GM12875 (cell line): Measurements from ENCODE around the gene RPS6KA5.

Experiments
- H3K4me3 ChIP-seq: one replicate; pipeline ENCODE4 v1.5.1; 2011; ENCODE audit warnings: low read depth, low read length, control low read depth
- TF ChIP-seq, protein P1 (sequence below): IDR thresholded peaks from 2 replicates; pipeline ENCODE4 v1.5.1; 2011; ENCODE audit warnings: low read depth, mild to moderate bottlenecking, control low read depth, inconsistent platforms, low read length, moderate library complexity, borderline replicate concordance; ENCODE audit not compliant: insufficient read depth

Gene RPS6KA5

DNA sequence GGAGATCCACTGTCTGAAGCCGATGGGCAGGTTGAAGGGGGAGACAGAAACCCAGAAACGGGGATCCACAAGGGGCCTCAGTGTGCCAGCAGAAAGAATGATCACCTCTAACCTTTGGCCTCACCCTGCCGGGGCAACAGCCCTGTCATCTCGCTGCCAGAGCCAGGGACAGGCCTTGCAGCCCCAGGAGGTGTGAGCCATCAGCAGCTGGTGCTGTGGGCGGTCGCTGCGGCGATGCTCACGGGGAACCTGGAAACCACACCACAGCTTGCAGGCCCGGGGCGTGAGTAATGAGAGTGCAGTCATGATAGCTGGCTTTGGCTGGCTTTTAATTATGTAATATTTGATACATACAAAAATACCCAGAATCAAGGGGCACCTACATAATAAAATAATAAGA is 239.5 kb downstream of the RPS6KA5 start:
- H3K4me3 ChIP-seq, result no peak overlapping the region
- TF ChIP-seq, protein P1, sequence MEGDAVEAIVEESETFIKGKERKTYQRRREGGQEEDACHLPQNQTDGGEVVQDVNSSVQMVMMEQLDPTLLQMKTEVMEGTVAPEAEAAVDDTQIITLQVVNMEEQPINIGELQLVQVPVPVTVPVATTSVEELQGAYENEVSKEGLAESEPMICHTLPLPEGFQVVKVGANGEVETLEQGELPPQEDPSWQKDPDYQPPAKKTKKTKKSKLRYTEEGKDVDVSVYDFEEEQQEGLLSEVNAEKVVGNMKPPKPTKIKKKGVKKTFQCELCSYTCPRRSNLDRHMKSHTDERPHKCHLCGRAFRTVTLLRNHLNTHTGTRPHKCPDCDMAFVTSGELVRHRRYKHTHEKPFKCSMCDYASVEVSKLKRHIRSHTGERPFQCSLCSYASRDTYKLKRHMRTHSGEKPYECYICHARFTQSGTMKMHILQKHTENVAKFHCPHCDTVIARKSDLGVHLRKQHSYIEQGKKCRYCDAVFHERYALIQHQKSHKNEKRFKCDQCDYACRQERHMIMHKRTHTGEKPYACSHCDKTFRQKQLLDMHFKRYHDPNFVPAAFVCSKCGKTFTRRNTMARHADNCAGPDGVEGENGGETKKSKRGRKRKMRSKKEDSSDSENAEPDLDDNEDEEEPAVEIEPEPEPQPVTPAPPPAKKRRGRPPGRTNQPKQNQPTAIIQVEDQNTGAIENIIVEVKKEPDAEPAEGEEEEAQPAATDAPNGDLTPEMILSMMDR, result no peak

DNA sequence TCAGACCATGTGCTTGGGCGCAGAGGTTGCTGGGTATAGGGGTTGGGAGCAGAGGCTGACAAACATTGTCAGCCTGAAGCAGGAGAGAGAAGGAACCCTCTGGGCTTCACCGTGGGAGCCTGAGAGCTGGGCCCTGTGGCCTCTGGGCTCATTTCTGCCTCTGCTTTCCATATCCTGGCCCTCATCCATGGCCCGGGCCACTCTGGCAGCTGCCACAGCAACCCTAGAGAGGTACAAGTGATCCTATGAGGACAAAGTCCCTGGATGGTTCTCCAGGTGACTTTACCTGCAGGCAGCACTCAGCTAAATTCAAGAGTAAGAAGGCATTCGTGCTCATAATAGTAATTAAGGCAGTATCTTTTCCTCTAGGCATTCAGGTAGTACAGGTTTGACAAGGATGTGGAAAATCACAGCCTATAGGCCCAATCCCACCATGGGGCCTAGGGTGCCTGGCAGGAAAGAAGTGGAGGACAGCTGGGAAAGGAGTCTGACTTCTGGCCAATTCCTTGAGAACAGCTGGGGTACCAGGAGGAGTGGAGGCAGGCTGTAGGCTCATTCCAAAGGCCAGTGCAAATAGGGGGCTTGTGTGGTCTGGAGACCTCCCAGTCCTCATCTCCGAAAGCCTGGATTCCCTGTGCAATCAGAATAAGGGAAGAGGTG is 240.6 kb downstream of the RPS6KA5 start:
- no peak overlapping the region for H3K4me3 ChIP-seq
- TF ChIP-seq, protein P1, result no peak

DNA sequence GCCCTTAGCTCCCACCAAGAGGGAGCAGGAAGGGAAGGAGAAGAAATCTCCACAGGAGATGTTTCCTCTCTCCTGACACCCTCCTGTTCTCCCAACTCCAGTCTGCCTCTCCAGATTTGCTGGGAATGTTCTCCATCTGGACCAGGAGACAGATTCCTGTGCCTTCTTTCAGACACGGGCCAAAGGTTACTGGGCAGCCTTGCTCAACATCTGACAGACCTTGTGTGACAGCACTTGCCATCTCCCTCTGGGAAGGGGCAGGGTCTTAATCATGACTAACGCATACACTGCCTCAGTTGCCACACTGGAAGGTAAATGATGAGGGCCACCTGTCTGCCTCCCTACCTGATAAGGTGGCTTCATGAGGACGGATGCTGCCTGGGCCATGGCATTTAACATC is 241.7 kb downstream of the RPS6KA5 start:
- TF ChIP-seq, protein P1, result no peak
- no peak overlapping the region for H3K4me3 ChIP-seq

DNA sequence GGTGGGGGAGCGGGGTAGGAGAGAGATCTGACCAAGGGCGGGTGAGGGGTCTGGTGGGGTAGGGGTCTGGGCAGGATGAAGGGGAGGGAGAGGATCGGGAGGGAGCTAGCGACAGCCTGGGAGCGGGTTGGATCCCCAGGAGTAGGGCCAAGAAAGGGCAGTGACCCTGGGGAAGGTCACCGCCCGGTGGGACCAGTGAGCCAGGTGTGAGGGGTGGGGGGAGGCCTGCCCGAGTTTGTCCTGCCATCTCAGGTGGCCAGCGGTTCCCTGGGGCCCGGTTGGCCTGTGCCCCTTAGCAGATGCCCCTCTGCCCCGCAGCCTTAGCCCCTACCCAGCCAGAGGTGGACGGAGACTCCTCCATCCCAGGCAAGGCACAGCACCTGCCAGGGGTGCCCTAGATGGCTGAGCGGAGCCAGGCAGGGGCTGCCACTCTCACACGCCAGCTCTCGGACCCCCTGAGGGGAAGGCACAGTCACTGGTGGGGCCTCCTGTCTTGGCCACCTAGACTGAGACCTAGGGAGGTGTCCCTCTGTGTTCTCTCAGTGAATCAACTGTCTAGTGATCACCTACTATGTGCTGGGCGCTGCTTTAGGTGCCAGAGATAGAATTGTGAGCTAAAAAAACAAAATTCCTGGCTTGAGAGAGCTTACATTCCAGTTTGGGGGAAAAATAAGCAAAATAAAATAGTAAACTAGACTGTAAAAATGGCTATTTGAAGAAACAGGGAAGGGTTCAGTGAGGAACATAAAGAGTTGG is 243.6 kb downstream of the RPS6KA5 start:
- no peak overlapping the region for H3K4me3 ChIP-seq
- TF ChIP-seq, protein P1, result no peak

DNA sequence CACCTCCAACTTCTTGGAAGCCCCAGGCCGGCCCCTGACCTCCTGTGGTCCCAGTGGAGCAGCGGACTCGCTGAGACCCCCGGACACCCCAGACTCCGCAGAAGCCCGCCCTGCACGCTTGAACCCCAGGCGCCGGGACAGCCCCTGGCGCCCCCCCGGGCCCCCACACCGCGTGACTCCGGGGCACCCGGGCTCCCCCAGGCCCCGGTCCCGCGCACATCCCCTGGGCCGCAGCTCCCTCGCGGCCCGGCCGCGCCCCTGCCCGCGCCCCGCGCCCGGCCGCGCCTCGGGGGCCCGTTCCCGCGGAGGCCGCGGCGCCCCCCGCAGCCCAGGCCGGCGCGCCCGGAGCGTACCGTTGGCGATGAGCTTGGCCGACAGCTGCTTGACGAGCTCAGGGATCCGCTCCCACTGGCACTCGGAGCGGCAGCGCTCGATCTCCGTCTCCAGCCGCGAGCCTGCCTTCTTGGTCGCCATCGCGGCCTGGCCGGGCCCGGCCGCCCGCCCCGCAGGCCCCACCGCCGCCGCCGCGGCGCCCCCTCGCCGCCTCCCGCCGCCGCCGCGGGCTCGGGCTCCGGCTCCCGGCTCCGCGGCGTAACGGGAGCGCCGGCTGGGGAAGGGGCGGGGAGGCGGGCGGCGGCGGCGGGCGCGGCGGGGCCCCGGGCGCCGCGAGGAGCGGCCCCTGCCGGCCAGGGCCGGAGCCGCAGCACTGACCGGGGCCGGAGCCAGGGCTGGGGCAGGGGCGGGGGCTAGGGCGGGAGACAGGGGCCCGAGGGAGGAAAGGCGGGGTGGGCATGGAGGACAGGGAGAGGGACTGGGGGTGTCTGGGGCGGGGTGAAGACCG is 244.4 kb downstream of the RPS6KA5 start, which contains the start of gene TTC7B:
TSS of gene TTC7B (minus strand) at position 609 of the 841 bp plus-strand sequence. CDS start at position 474, 135 bp downstream.
- H3K4me3 ChIP-seq, result no peak within 1 kb of the TSS
- TF ChIP-seq, protein P1, result peak; percentile 56; the same call in 1 of the 2 replicates

GRCh38 chr14:90815572-90815821 is 244.9 kb downstream of the RPS6KA5 start:
- TF ChIP-seq, protein P1, result no peak
- H3K4me3 ChIP-seq, result no peak overlapping the region
